Dedifferentiated amniotic fluid mesenchymal stem cell (primary cell): ENCODE results near the gene CMIP.
A peak's percentile ranks its signal among the peaks of the same experiment; 100 is the strongest.

Experiments
- DNase-seq: peaks from one replicate; pipeline ENCODE4 v3.0.0-alpha.2; 2016; ENCODE audit errors: extremely low spot score

The CMIP gene

GRCh38 chr16:81744911-81745310, 300.3 kb downstream of the CMIP start:
- no peak for DNase-seq

GRCh38 chr16:81745704-81746558, 301.3 kb downstream of the CMIP start:
- DNase-seq = peak; percentile 37

- no peak for DNase-seq
Observed at GRCh38 chr16:81746566-81746965, 302.0 kb downstream of the CMIP start.

- DNase-seq = no peak
Observed at GRCh38 chr16:81748476-81749198, 304.0 kb downstream of the CMIP start.

GRCh38 chr16:81752225-81752875, 307.7 kb downstream of the CMIP start:
- DNase-seq = no peak

GRCh38 chr16:81752876-81753227, 308.2 kb downstream of the CMIP start:
- no peak for DNase-seq

GRCh38 chr16:81754858-81755257, 310.2 kb downstream of the CMIP start:
- DNase-seq = no peak

GRCh38 chr16:81755915-81756614, 311.5 kb downstream of the CMIP start:
- DNase-seq = no peak

GRCh38 chr16:81756615-81757356, 312.2 kb downstream of the CMIP start:
- no peak for DNase-seq

GRCh38 chr16:81758376-81758775, 313.8 kb downstream of the CMIP start:
- DNase-seq = no peak
